C4-2B (cell line): ENCODE measurements around the gene LIX1L.

Experiments
- ZFX ChIP-seq: fragments of 450-650 bp; IDR thresholded peaks from 2 replicates; pipeline ENCODE4 v1.6.1; 2017
- TF ChIP-seq, protein P1 (sequence below): fragments of 450-650 bp; conservative IDR thresholded peaks from 2 replicates; pipeline ENCODE4 v1.5.1; 2017; ENCODE audit warnings: mild to moderate bottlenecking

- TF ChIP-seq, protein P1, sequence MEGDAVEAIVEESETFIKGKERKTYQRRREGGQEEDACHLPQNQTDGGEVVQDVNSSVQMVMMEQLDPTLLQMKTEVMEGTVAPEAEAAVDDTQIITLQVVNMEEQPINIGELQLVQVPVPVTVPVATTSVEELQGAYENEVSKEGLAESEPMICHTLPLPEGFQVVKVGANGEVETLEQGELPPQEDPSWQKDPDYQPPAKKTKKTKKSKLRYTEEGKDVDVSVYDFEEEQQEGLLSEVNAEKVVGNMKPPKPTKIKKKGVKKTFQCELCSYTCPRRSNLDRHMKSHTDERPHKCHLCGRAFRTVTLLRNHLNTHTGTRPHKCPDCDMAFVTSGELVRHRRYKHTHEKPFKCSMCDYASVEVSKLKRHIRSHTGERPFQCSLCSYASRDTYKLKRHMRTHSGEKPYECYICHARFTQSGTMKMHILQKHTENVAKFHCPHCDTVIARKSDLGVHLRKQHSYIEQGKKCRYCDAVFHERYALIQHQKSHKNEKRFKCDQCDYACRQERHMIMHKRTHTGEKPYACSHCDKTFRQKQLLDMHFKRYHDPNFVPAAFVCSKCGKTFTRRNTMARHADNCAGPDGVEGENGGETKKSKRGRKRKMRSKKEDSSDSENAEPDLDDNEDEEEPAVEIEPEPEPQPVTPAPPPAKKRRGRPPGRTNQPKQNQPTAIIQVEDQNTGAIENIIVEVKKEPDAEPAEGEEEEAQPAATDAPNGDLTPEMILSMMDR: no peak
- TF ChIP-seq ZFX: no peak
These were observed 68.1 kb downstream of the LIX1L start for GRCh38 chr1:145889722-145890121.
